HG03354 (cell line): ENCODE results near the gene ACY1.
"Not testable (repeated sequence)": the region's sequence is repeated elsewhere in the genome, so short reads cannot be mapped to it uniquely, and the experiment has no call there.

Source experiments
- ATAC-seq: cut with Tn5 transposase; IDR thresholded peaks from one replicate; pipeline ENCODE4 v1.9.1; 2021; ENCODE audit warnings: mild to moderate bottlenecking; ENCODE audit not compliant: unreplicated experiment, poor library complexity, severe bottlenecking

Gene ACY1

DNA sequence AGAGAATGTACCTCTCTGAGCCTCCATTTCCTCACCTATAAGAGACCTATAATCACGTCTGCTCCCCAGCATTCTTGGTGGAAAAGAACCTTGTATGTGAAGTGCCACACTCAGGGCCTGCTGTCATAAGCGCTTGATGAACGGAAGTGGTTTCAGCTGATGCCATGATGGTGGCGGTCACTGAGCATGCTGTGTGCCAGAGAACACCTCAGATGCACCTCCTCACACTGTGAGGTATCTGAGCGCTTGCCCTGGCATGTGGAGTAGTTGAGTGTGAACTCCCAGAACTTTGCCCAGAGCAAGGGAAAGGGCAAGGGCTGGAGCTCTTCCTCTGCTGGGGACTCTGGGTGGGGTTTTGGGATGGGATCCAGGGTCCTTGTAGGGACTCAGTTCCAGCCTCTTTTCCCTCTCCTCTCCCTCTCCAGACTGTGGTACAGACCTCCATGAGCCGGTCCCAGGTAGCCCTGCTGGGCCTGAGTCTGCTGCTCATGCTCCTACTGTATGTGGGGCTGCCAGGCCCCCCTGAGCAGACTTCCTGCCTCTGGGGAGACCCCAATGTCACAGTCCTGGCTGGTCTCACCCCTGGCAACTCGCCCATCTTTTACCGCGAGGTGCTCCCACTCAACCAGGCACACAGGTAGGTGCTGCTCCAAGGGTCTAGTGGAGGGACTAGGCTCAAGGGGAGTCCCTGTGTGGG is 5.7 kb upstream of the ACY1 start:
- ATAC-seq, result no peak

DNA sequence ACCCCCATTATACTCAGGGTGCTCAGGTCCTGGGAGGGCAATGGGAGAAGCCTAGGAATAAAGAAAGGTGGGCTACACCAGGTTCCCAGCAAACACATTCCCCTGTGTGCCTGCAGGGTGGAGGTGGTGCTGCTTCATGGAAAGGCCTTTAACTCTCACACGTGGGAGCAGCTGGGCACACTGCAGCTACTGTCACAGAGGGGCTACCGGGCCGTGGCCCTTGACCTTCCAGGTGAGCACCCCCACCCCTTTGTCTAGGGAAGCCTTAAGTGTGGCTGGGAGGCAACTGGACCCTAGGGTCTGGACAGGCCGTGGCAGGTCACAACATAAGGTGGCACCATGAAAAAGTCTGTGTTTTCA is 5.2 kb upstream of the ACY1 start:
- ATAC-seq, result no peak

DNA sequence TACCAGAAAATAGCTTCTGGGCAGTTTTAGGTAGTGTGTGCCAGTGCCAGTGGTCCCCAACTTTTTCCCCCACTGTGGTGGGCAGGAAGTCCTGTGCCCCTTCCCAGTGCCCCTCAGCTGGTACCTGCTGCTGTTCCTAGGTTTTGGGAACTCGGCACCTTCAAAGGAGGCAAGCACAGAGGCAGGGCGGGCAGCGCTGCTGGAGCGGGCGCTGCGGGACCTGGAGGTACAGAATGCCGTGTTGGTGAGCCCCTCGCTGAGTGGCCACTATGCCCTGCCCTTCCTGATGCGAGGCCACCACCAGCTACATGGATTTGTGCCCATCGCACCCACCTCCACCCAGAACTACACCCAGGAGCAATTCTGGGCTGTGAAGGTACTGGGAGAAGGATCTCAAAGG is 3.1 kb upstream of the ACY1 start:
- ATAC-seq, result no peak

DNA sequence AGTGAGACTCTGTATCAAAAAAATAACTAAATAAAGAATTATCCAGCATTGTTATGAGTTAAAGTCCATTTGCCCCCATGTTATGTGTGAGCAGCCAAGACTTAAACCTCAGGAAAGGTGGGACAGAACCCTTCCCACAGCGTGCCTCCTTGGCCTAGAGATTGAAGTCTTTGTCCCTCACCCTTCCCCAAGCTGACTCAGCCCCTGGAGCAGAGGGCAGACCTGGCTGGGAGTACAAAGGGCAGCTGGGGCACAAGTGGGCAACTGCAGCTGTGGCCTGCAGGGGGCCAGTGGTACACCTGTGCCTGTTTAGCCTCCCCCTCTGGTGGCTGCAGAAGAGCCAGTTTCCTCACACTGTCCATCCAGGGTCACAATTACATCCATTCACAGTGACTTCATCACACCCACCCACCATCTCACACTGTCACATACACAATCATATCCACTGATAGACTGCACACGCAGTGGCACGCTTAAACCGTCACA is 940 bp upstream of the ACY1 start:
- peak; percentile 64 for ATAC-seq

DNA sequence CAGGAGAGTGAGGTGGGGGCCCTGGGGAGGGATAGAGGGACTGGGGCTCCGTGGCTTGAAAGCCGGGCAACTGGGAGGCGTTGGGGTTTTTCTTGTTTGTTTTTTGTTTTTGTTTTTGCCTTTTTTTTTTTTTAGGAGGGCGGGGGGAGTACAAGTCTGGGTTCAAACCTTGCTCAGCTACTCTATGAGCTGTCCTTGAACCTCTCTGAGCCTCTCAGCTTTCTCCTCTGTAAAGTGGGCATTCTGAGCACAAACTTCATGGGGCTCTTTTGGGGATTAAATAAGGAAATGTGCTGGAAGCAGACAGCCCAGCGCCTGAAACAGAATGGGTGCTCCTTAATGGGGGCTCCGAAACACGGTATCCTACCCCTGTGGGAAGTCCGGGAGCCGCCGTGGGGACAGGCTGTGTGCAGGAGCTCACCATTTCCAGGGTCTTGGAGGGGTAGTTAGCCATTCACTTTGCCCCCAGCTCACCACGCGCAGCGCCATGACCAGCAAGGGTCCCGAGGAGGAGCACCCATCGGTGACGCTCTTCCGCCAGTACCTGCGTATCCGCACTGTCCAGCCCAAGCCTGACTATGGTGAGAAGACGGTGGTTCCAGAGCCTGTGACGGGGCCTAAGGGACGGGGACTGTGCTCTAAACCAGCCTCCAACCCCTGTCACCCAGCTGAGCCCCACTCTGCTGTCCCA is 388 bp downstream of the ACY1 start:
- ATAC-seq, result no peak

DNA sequence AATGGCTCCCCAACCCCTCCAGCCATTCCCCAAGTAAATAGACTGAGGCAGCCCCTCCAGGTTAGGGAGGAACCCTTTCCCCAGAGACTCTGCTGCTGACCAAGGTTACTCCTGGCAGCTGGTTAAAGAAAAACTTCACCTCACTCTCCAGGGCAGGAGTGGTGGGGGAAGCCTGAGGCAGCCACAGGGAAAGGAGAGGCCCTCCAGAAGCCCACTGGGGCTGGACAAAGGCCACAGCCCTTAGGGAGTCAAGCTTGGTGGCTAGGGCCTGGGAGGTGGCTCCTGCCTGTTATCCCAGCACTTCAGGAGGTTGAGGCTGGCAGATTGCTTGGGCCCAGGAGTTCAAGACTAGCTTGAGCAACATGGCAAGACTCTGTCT is 923 bp downstream of the ACY1 start:
- ATAC-seq, result no peak

DNA sequence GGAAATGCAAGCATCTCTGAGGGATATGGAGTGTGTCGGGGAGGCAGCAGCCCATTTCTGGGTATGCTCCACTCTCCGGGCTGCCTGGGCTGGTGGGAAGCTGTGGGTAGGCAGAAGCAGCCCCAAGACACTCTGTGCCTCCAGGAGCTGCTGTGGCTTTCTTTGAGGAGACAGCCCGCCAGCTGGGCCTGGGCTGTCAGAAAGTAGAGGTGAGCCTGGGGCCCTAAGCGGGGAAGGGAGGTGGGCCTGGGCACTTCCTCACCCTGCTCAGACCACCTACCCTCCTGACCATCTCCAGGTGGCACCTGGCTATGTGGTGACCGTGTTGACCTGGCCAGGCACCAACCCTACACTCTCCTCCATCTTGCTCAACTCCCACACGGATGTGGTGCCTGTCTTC is 1.7 kb downstream of the ACY1 start:
- ATAC-seq, result no peak

DNA sequence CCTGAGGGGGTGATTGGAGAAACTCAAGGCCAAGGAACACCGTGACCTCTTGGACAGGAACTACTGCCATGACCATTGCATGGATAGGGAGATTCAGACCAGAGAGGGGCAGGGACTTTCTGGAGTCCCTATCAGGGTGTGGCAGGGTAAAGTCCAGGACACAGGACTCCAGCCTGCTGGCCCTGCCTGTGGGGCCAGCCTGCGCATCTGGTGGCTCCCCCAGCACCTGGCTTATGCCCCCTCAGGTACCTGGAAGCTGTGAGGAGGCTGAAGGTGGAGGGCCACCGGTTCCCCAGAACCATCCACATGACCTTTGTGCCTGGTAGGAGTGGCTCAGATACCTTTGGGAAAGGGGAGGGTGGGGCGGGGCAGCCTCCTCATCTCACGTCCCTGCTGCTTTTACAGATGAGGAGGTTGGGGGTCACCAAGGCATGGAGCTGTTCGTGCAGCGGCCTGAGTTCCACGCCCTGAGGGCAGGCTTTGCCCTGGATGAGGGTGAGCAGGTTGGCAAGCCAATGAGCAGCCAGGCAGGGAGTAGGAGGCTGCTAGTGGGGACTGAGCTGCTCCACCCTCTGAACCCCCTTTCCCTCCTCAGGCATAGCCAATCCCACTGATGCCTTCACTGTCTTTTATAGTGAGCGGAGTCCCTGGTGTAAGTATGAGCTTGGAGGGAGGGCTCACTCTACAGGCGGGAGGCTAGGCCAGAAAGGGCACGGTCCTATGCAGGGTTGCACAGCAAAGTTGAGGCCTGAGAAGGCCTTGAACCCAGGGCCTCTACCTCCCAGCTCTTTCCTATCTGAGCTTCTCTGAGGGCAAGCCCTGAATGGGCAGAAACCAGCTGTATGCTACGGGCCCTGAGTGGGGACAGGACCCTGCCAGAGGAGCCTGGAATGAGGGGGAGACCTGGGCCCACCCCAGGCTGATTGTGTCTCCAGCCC is 2.9 kb downstream of the ACY1 start:
- ATAC-seq, result no peak

DNA sequence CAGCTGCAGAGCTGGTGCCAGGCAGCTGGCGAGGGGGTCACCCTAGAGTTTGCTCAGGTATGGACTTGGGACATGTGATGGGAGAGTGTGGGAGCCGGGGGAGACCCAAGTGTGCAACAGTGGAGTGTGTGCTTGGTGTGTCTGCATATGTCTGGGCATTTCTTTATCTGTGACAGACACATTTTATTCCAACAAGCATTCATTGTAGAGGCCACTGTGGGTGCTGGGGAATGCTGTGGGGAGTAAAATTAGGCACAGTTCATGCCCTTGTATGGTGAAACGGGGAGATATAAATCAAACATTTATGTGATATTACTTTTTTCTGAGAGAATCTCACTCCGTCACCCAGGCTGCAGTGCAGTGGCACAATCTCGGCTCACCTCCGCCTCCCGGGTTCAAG is 4.2 kb downstream of the ACY1 start:
- no peak for ATAC-seq

DNA sequence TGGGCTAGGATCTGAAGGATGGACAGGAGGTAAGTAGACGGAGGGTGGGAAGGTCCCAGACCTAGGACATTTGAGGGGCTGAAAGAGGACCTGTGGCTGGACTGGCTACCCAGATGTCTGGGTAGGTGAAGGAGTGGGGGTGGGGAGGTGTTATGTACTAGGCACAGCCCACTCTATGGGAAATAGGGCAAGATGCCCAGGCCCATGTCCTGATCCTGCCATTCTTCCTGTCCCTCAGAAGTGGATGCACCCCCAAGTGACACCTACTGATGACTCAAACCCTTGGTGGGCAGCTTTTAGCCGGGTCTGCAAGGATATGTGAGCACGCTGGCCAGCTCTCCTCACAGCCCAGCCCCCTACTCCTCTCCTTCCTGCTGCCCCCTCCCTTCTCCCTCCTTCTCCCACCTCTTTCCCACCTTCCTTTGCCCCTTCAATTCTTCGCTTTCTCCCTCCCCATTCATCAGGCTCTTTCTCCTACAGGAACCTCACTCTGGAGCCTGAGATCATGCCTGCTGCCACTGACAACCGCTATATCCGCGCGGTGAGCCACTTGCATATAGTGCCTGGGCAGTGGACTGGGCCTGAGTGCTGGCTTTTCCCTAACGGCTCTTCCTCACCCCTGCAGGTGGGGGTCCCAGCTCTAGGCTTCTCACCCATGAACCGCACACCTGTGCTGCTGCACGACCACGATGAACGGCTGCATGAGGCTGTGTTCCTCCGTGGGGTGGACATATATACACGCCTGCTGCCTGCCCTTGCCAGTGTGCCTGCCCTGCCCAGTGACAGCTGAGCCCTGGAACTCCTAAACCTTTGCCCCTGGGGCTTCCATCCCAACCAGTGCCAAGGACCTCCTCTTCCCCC is 5.2 kb downstream of the ACY1 start:
- no peak for ATAC-seq

DNA sequence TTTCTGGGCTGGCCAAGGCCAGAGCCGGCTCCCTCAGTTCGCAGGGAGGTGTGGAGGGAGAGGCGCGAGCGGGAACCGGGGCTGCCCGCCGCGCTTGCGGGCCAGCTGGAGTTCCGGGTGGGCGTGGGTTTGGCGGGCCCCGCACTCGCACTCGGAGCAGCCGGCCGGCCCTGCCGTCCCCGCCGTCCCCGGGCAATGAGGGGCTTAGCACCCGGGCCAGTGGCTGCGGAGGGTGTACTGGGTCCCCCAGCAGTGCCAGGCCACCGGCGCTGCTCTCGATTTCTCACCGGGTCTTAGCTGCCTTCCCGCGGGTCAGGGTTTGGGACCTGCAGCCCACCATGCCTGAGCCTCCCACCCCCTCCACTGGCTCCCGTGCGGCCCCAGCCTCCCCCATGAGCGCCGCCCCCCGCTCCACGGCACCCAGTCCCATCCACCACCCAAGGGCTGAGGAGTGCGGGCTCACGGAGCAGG is 7.2 kb downstream of the ACY1 start:
- ATAC-seq, result not testable (repeated sequence)

DNA sequence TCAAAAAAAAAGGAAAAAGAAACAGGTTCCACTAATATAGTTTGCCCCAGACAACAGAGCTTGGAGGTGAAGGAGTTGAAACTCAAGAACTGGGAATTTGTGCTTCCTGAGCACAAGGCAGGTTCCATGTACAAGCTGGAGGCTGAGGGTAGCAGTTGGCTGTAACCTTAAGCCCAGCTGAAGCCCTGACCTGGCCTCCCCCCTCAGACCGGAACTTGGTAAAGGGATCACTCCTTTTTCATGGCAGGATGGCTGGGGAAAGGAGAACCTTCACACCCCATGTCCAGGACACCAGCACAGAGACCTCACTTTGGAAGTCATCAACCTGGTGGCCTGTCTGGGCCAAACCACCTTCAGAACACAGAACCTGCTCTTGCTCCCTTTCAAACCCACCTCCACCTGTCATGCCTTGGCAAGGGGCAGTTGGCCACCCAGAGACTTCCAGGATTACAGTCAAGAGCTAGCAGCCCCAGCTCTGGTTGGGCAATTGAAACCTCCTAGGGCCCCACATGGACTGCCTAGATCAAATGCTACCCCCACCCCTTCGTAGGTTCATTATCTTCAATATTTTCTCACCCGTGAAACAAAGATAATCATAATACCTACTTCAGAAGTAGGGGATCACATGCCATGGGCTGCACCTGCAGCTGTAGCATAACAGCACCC is 8.8 kb downstream of the ACY1 start:
- no peak for ATAC-seq

DNA sequence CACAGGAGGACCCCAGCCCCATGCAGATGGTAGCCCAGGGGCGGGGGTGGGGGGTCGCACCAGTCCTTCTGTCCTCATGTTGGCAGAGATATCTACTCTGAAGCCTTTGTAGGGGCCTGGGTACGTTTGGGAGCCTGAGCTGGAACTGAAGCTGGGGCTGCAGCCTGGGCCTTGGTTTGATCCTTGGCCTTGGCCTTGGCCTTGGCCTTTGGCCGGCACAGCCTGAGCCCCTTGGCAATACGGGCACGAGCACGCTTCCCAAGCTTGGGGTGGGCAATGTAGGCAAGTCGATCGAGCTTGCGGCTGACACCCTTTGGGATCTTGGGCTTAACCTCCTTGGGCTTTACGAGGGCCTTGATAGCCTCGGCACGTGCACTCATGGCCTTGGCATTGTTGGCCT is 10.3 kb downstream of the ACY1 start:
- not testable (repeated sequence) for ATAC-seq

DNA sequence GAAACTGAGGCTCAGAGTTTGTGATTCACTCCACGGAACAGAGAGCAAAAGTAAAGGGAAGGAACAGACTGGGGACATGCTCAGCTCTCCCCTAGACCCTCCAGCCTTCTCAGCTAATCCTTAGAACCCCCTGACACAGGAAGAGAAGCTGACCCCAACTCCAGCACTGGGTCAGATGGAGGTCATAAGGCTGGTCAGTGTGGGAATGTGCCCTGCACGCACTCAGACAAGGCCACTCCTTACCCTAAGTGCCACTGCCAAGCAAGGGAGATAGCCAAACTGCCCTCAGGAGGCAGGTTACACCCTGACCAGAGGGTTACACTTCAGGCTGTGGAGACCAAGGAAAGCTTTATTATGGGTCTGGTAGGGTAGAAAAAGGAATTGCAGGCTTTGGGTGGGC is 11.2 kb downstream of the ACY1 start:
- no peak for ATAC-seq

DNA sequence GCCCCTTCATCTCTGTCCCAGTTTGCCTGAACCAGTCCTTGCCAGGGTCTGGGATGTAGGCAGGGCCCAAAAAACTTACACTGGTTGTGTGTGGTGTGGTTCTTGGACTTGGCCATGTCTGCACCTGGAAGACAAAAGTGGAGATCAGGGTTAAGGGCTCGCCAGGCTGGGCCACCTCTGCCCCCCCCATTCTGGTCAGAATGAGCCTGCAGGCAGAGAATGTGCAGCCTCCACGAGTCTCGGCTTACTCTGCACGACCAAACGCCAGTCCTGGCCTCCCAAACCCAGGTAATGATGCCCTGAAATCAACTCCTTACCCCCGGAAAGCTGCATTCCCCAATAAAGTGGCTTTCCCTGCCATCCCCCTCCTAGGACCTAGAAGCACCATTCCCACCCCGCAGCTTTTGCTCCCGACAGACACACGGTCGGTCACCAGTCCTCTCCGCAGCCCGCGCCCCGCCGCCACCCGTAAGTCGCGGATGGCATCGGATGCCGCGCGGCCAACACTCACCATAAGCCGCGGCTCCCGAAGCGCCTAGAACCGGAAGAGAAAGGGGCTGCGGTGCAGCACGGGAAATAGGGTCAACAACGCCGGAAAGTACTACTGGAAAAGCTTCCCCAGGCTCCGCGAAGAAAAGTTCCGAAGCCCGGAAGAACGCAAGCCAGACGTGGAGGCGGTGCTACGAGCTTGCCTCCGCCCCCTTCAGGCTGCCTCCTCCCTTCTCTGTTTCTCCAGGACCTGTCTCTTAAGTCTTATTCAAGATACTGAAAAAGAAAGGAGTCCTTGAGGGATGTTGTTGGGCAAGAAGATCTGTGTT is 12.2 kb downstream of the ACY1 start, which contains the start of gene RPL29:
Gene RPL29, minus strand, starts transcription at position 550 of the 818 bp plus-strand sequence. Its CDS starts 434 bp downstream, at position 116.
- peak; percentile 90 for ATAC-seq

DNA sequence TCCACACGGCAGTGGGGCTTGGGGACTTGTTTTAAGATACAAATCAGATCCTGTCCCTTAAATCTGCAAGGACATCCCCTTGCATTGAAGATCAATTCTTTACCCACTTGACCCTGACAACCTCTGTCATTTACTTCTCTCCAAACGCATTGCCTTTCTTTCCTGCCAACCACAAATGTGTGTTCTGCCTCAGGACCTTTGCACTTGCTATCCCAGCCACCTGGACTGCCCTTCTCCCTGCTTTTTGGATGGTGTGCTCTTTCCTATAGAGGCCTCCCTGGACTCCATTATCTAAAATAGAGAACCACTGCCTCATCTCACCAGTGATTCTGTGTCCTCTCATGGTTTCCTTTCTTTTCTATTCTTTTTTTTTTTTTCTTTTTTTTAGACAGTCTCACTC is 13.8 kb downstream of the ACY1 start:
- no peak for ATAC-seq

DNA sequence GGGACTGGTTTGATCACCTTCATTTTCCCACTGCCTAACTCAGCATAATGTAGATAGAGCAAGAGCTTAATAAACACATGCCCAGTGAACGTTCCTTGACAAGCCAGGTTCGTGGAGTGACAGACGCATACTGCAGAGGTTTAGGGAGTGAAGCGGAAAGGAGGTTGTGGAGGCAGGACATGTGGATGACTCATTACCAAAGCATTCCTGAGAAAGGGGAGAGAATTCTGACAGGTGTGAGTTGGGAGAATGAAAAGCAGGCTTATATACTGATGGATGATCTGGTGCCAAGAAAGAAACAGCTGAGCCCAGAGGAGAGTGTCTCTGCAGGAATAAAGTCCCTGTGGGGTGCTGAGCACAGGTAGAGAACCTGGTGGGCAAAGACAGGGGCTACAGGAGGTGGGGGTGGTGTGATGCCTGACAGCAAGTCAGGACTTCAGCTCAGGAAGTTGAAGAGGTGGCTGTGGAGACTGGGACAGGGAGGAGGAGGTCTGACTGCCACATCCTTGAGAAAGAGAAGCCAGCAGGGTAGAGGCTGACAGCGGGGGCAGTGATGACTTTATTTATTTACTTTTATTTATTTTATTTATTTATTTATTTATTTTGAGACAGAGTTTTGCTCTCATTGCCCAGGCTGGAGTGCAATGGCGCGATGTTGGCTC is 14.7 kb downstream of the ACY1 start:
- no peak for ATAC-seq

DNA sequence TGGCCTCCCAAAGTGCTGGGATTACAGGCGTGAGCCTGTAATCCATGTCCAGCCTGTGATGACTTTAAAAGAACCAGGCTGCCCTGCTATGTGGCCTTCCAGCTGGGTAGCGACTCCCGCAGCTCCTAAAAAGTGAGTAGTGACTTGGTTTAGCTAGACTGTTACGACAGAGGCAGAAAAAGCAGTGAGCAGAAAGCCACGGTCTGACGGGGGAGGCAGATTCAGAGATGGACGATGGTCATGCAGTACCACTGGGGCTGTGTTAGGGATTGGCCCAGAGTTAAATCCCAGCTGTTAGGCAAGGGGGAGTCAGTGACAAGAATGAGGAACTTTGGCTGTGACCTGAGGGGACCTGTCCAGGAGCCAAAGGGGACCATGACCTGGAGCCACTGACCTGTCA is 15.4 kb downstream of the ACY1 start:
- no peak for ATAC-seq
